ACC112 (cell line): ENCODE results near the gene AGER.

ENCODE experiments used
- H2AFZ ChIP-seq: fragments of 200-600 bp; sonication (generic); one replicate; pipeline ENCODE4 v1.6.0; 2017; ENCODE audit warnings: antibody characterized with exemption, low read length; ENCODE audit not compliant: unreplicated experiment
- H3K27ac ChIP-seq: fragments of 200-600 bp; sonication (generic); 2 replicates; pipeline ENCODE4 v1.5.1; 2014; ENCODE audit warnings: low read depth, mild to moderate bottlenecking, antibody characterized with exemption, low read length, moderate library complexity
- H3K27me3 ChIP-seq: fragments of 200-600 bp; sonication (generic); 2 replicates; pipeline ENCODE4 v1.6.1; 2014; ENCODE audit warnings: mild to moderate bottlenecking, antibody characterized with exemption, low read length, moderate library complexity, mixed read lengths; ENCODE audit not compliant: insufficient read depth
- H3K36me3 ChIP-seq: fragments of 200-600 bp; sonication (generic); 2 replicates; pipeline ENCODE4 v1.6.1; 2016; ENCODE audit warnings: mild to moderate bottlenecking, antibody characterized with exemption, low read length, moderate library complexity, mixed read lengths; ENCODE audit not compliant: insufficient read depth
- H3K4me1 ChIP-seq: fragments of 200-600 bp; sonication (generic); one replicate; pipeline ENCODE4 v1.6.1; 2016; ENCODE audit warnings: low read length, mixed read lengths; ENCODE audit not compliant: insufficient read depth, unreplicated experiment, control insufficient read depth
- H3K4me3 ChIP-seq: fragments of 200-600 bp; sonication (generic); 2 replicates; pipeline ENCODE4 v1.5.1; 2014; ENCODE audit warnings: mild to moderate bottlenecking, low read depth, low read length
- H3K79me2 ChIP-seq: fragments of 200-600 bp; sonication (generic); one replicate; pipeline ENCODE4 v1.6.0; 2016; ENCODE audit warnings: low read length; ENCODE audit not compliant: control insufficient read depth, unreplicated experiment, insufficient read depth

Gene AGER

GRCh38 chr6:32184084-32184640 lies at the start of gene AGER:
Gene AGER, minus strand, starts transcription at chr6:32184253. Its CDS starts 31 bp downstream, at chr6:32184222.
- H3K4me3 ChIP-seq: no peak within 1 kb of the TSS
- no peak within 1 kb of the TSS for H2AFZ ChIP-seq
- H3K36me3 ChIP-seq: peaks cover 4% of the 10 kb centered on the region; the same call in 1 of the 2 replicates
- H3K27ac ChIP-seq: peak within 1 kb of the TSS; percentile 64; the same call in 1 of the 2 replicates
- peaks cover 11% of the 10 kb centered on the region for H3K4me1 ChIP-seq
- peaks cover 18% of the 10 kb centered on the region for H3K79me2 ChIP-seq
- no peaks in the 10 kb centered on the region for H3K27me3 ChIP-seq

GRCh38 chr6:32226434-32226833 lies 42.4 kb upstream of the AGER start:
- no peaks in the 10 kb centered on the region; the same call in 1 of the 2 replicates for H3K27me3 ChIP-seq
- no peak overlapping the region for H3K27ac ChIP-seq
- H3K36me3 ChIP-seq: no peaks in the 10 kb centered on the region
- no peaks in the 10 kb centered on the region for H3K79me2 ChIP-seq
- H2AFZ ChIP-seq: no peak overlapping the region
- H3K4me3 ChIP-seq: no peak overlapping the region
- H3K4me1 ChIP-seq: no peaks in the 10 kb centered on the region

- no peaks in the 10 kb centered on the region for H3K79me2 ChIP-seq
- no peaks in the 10 kb centered on the region for H3K36me3 ChIP-seq
- H3K27me3 ChIP-seq: peaks cover 7% of the 10 kb centered on the region; the same call in 1 of the 2 replicates
- no peaks in the 10 kb centered on the region for H3K4me1 ChIP-seq
- H3K4me3 ChIP-seq: no peak overlapping the region
- no peak overlapping the region for H3K27ac ChIP-seq
- H2AFZ ChIP-seq: no peak overlapping the region
Observed at GRCh38 chr6:32224696-32225095, 40.6 kb upstream of the AGER start.

GRCh38 chr6:32223258-32224235 lies 39.5 kb upstream of the AGER start, which contains the start of gene NOTCH4:
Gene NOTCH4, minus strand, starts transcription at chr6:32224067. Its CDS starts 139 bp downstream, at chr6:32223928.
- H3K36me3 ChIP-seq: no peaks in the 10 kb centered on the region
- no peaks in the 10 kb centered on the region for H3K4me1 ChIP-seq
- H3K27me3 ChIP-seq: peaks cover 12% of the 10 kb centered on the region
- no peak within 1 kb of the TSS for H2AFZ ChIP-seq
- no peak within 1 kb of the TSS for H3K4me3 ChIP-seq
- no peaks in the 10 kb centered on the region for H3K79me2 ChIP-seq
- no peak within 1 kb of the TSS for H3K27ac ChIP-seq

- Histone ChIP-seq H3K27ac (no peak overlapping the region), H3K4me3 (no peak overlapping the region), H3K36me3 (no peaks in the 10 kb centered on the region), H3K79me2 (no peaks in the 10 kb centered on the region), H2AFZ (no peak overlapping the region), H3K27me3 (peaks cover 20% of the 10 kb centered on the region), H3K4me1 (no peaks in the 10 kb centered on the region)
Observed at GRCh38 chr6:32222333-32223230, 38.5 kb upstream of the AGER start.

- Histone ChIP-seq H3K27ac (no peak overlapping the region), H3K4me1 (no peaks in the 10 kb centered on the region), H3K36me3 (no peaks in the 10 kb centered on the region), H2AFZ (no peak overlapping the region), H3K27me3 (peaks cover 26% of the 10 kb centered on the region), H3K4me3 (no peak overlapping the region), H3K79me2 (no peaks in the 10 kb centered on the region)
Observed at GRCh38 chr6:32220021-32220420, 36.0 kb upstream of the AGER start.

GRCh38 chr6:32218167-32218566 lies 34.1 kb upstream of the AGER start:
- Histone ChIP-seq H3K36me3 (no peaks in the 10 kb centered on the region), H3K4me3 (no peak overlapping the region), H3K4me1 (no peaks in the 10 kb centered on the region), H3K79me2 (no peaks in the 10 kb centered on the region), H3K27ac (no peak overlapping the region), H2AFZ (no peak overlapping the region), H3K27me3 (peaks cover 26% of the 10 kb centered on the region)

- Histone ChIP-seq H3K4me3 (no peak overlapping the region), H3K27ac (no peak overlapping the region), H2AFZ (no peak overlapping the region), H3K79me2 (no peaks in the 10 kb centered on the region), H3K36me3 (no peaks in the 10 kb centered on the region), H3K27me3 (peaks cover 26% of the 10 kb centered on the region), H3K4me1 (no peaks in the 10 kb centered on the region)
Observed at GRCh38 chr6:32216998-32217397, 32.9 kb upstream of the AGER start.

GRCh38 chr6:32216285-32216684 lies 32.2 kb upstream of the AGER start:
- no peaks in the 10 kb centered on the region for H3K36me3 ChIP-seq
- no peak overlapping the region for H3K4me3 ChIP-seq
- no peaks in the 10 kb centered on the region for H3K4me1 ChIP-seq
- no peak overlapping the region for H3K27ac ChIP-seq
- H2AFZ ChIP-seq: no peak overlapping the region
- no peaks in the 10 kb centered on the region for H3K79me2 ChIP-seq
- H3K27me3 ChIP-seq: peaks cover 26% of the 10 kb centered on the region

- Histone ChIP-seq H3K27me3 (peaks cover 23% of the 10 kb centered on the region), H3K27ac (no peak overlapping the region)
Observed at GRCh38 chr6:32215617-32216016, 31.6 kb upstream of the AGER start.

More at GRCh38 chr6:32215617-32216016, 31.6 kb upstream of the AGER start:
- Histone ChIP-seq H3K4me3 (no peak overlapping the region), H3K4me1 (no peaks in the 10 kb centered on the region), H3K36me3 (no peaks in the 10 kb centered on the region), H3K79me2 (no peaks in the 10 kb centered on the region), H2AFZ (no peak overlapping the region)
